GM10266 (cell line): Measurements from ENCODE around the gene P2RX6.

Source experiments
- DNase-seq: peaks from one replicate; pipeline ENCODE4 v3.0.0; 2012; ENCODE audit errors: extremely low spot score
- CTCF ChIP-seq: IDR thresholded peaks from 2 replicates; pipeline ENCODE4 v1.5.1; 2012; ENCODE audit warnings: mild to moderate bottlenecking, low read depth; ENCODE audit not compliant: control insufficient read depth, insufficient read depth; ENCODE audit errors: missing control alignments

Gene P2RX6

DNA sequence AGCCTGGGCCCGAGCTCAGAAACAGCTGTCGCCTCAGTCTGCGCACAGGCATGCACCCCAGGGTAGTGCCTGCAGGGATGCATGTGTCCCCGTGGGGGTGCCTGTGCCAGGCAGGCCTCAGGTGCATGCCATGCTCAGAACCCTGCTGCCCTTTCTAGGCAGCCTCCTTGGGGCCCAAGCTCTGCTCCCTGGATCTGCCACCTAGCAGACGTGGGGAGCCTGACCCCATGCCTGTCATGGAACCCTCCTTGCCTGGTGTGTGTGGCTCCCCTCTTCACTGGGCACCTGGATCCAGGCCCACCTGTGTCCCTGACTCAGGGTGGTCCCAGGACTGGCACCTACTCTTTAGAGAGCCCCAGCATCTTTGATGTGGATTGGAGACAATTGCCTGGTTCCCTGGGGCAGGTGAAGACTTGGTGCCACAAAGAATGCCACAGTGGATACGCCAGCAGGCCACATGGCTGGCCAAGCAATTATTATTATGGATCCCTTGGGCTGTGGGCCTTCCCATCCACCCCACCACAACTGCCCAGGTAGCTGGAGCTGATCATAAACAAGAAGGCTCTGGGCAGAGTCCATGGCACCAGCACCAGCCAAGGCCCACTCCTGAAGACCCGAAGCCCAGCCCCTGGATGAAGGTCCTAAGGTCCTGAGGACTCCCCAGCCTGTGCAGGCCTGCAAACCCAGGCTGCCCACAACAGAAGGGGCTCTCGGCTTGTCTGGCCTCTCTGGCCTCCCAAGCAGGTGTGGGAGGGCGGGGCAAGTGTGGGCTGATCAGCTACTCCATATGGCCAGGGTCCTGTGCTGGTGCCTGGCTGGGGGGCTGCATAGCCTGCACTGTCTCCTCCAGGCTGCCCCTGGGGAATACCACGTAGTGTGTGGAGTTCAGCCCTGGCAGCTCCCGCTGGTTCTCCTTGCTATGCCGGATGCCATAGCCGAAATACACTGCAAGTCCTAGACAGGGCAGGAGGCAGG lies 13.6 kb downstream of the P2RX6 start:
- no peak for DNase-seq
- no peak for TF ChIP-seq CTCF

DNA sequence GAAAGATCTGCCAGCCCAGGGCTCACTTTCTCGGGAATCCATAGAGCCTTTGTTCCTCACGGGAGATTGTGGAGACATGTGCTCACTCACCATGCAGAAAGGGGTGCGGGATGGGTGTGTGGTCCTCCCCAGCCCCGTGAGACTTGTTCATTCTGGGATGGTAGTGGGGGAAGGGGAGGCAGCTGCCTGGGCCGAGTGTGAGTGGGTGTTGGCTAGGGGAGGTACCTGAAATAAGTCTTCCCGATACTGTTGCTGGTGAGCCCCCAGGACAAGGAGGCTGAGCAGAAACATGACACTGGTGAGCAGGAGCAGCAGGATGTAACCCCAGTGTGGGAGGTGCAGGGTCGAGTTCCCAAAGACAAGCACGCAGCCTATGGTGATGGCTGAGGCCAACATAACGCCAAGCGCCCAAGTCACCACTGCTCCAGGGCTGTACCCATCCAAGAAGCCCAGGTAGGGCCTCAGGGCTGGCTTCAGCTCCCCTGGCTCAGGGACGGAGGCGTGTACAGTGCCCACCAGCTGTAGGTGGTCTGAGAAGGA lies 14.6 kb downstream of the P2RX6 start:
- no peak for DNase-seq

GRCh38 chr22:21030032-21030431 lies 15.1 kb downstream of the P2RX6 start:
- no peak for TF ChIP-seq CTCF
- DNase-seq: no peak

More for the DNA sequence above, 14.6 kb downstream of the P2RX6 start:
- TF ChIP-seq CTCF: no peak

DNA sequence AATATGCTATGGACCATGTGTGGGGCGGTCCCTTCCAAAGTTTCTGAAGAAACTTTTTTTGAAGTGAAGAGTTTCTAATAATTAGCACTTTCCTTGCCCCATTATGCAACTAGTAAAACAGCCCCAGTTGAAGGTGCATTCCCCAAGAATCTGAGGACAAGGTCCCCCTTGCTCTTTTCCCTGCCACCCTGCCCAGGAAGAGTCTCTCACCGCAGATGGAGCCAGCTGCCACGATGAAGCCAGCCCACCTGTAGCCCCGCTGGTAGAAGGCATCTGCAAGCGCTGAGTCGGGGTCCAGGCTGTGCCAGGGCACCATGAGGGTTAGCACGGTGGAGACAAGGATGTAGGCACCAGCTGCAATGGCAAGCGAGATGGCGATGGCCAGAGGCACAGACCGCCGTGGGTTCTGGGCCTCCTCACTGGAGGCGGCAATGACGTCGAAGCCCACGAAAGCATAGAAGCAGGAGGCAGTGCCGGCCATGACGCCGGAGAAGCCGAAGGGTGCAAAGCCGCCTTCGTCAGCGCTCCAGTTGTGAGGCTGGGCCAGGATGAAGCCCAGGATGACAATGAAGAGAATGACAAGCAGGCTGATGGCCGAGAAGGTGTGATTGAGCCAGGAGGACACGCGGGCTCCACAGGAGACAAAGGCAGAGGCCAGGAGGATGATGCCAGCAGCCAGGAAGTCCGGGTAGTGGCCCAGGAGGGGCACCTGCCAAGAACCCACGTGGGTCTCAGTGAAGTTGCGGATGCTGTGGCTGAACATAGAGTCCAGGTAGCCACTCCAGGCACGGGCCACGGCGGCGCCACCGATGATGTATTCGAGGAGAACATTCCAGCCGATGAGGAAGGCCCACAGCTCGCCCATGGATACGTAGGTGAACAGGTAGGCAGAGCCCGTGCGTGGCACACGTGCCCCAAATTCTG lies 15.9 kb downstream of the P2RX6 start:
- no peak for DNase-seq
- TF ChIP-seq CTCF: no peak

GRCh38 chr22:21031545-21032036 lies 16.6 kb downstream of the P2RX6 start:
- DNase-seq: no peak
- no peak for TF ChIP-seq CTCF

GRCh38 chr22:21032037-21032867 lies 17.3 kb downstream of the P2RX6 start, which contains the start of gene SLC7A4:
SLC7A4 (minus strand) TSS chr22:21032561; CDS start chr22:21031812, 749 bp downstream.
- no peak for TF ChIP-seq CTCF
- DNase-seq: no peak
